Urothelium cell line (cell line): ENCODE measurements around the gene VPS37B.
"Not testable (repeated sequence)": the region's sequence is repeated elsewhere in the genome, so short reads cannot be mapped to it uniquely, and the experiment has no call there.

ENCODE experiments used
- DNase-seq: peaks from one replicate; pipeline ENCODE4 v3.0.0; 2011; ENCODE audit warnings: low spot score, mixed read lengths
- FAIRE-seq: peaks from 2 replicates; lab custom pipeline; 2011; peaks lifted over from hg19 to GRCh38; lab: Jason Lieb, UNC

The VPS37B gene

DNA sequence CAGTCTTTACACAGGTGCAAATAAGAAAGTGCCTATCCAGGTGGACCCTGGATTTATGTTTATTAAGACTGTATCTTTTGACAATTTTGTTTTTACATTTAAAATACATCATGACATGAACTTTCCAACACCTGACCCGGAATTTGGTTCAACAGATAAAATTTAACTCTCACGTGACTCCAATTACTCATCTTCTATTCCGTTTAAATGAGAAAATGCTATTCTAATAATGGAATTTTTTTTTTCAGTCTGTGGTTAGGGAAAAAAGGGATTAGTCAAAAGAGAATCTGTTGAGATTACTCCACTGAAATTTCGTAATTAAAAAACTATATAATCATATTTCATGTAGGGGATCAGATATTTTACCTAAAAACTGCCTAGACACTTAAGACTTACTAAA lies 11.1 kb downstream of the VPS37B start:
- no peak for FAIRE-seq
- DNase-seq, result no peak

DNA sequence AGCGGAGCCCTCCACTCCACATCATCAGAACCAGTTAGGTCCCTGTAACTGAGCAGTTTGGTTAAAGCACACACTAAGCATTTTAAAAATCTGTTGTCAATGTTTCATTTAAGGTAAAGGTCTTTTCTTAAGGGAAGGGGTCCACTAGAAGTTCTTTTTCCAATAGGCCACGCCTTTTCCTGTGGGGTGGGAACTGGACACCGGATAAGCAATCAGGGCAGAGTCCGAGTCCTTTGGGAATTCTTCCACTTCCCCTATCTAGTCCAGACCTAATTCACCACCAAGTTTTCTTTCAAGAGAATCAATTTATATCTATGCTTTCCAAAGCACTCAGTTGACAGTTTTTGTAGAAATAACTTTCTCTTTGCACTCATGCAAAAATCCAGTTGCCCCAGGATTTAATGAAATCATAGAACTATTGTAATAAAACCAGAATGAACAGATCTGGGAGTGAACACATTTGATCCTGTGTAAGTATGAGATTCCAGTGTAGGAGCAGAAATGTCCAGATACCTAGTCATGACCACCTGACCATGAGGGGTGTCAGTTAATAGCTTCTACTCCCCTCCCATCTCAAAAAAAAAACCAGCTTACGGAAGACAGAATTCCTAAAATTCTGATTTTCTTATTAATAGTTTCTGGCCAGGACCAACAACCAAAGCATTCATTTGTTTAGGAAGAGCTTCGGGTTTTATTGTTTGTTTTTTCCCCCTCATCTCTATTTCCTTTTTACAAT lies 11.7 kb downstream of the VPS37B start:
- no peak for FAIRE-seq
- no peak for DNase-seq

DNA sequence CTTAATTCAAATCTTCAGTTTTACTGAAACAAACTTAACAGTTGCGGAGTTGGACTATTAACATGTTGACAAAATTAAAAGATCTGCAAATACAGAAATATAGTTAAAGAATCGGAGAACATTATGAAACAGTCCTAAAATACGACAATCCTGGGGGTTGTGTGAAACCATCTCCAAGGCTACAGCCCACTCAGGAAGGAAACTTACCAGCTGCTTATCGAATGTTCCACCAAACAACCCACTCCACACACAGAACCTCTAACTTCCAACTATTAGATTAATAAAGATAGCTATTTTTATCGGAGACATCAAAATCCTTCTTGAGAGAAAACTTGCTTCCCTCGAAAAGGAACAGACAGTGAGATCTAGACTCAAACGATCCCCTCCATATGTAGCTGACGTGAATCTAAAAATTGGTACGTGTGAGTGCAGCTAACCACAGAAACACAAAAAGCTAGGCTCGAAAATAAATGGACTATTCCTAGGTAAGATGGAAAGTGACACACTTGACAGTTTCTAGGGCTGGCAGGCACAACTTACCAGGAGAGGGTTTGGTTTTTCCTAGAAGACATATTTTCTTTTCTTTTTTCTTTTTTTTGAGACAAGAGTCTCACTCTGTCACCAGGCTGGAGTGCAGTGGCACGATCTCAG lies 12.9 kb downstream of the VPS37B start:
- FAIRE-seq (no peak), DNase-seq (no peak)

DNA sequence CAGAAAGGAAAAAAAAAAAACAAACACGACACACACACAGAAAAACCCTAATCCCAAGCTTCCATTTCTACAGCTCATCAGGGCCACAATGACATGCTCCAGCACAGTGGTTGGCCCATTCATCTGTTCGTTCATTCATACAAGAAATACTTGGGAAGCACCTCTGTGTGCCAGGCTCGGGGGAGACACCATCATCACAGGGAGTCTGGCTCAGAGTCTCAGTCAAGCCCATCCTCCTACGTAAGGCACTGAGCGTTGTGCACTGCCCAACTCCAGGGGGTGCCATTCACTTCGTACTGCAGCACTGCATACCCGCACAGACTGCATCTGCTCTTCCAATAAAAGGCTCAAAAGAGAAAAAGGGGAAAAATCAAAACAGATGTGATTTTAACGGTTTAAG lies 15.3 kb downstream of the VPS37B start:
- peak; percentile 15 for DNase-seq
- FAIRE-seq, result no peak

DNA sequence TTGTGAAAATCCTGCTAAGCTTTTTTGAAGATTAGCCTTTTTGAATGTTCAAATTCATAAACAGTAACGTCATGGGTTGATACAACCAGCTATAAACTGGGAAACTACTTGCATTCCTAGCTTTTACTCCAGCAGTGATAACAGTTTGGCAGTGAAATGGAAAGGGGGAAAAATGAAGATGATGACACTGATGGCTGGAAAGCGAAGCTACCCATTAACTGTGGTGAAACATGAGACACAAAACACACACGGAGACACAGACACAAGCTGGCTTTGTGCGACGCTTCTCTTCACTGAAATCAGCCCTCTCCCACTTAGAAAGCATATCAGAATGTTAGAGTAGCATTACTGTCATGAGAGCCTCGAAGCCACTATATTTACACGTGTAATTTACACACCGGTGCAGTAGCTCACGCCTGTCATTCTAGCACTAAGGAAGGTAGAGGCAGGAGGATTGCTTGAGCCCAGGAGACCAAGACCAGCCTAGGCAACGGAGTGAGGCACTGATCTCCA lies 15.7 kb downstream of the VPS37B start:
- no peak for FAIRE-seq
- DNase-seq, result no peak

DNA sequence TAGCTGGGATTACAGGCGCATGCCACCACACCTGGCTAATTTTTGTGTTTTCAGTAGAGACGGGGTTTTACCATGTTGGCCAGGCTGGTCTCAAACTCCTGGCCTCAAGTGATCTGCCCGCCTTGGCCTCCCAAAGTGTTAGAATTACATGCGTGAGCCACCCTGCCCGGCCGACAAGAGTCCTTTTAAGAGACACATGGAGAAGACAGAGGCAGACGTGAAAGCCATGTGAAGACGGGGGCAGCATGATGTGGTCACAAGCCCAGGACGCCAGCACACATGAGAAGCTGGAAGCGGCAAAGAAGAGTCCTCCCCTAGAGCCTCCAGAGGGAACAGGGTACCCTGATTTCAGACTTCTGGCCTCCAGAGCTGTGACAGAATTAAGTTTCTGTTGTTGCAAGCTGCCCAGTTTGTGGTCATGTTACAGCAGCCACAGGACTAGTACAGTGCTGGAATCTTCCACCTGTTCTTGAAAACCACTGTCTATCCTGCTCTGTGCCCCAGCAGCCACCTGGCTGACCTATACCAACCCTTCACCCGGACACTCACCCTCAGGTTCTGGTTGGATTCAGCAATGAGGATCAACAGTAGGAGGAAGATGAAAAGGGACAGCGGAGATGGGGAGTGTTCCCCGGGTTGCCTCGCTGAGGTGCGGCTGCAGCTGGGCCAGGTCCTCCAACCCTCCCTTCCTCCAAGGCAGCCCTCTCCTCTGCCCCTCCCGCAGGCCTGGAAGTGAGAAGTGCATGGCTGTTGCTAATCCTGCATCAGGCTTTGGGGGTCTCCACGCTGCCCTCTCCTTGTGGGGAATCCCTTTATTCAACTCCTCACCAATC lies 16.9 kb downstream of the VPS37B start:
- FAIRE-seq (no peak), DNase-seq (no peak)

DNA sequence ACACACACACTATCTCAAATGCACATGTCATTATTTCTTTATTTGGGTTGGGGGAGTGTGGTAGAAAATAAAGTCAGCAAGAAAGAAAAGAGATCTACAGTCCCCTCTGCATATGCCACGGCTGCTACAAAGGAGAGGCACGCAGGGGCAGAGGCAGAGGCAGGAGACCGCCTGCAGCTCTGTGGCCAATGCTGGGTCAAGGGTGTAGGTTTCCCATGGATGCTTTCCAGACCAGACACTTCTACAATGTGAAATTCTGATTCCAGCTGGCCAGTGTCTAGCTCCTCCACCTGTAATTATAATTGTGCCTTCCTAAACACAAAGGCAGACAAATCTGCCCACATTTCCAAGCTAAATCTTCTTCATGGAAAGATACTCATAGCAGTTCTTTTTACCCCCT lies 19.2 kb downstream of the VPS37B start:
- DNase-seq, result no peak
- no peak for FAIRE-seq

DNA sequence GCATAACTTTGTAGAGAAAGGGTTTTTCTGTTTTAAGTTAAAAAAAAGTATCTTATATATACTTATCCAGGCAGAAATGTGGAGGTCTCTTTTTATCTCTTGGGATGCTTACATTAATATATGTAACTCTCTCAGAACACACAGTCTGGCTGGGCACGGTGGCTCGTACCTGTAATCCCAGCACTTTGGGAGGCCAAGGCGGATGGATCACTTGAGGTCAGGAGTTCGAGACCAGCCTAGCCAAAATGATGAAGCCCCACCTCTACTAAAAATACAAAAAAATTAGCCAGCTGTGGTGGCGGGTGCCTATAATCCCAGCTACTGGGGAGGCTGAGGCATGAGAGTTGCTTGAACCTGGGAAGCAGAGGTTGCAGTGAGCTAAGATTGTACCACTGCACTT lies 19.6 kb downstream of the VPS37B start:
- not testable (repeated sequence) for FAIRE-seq

DNA sequence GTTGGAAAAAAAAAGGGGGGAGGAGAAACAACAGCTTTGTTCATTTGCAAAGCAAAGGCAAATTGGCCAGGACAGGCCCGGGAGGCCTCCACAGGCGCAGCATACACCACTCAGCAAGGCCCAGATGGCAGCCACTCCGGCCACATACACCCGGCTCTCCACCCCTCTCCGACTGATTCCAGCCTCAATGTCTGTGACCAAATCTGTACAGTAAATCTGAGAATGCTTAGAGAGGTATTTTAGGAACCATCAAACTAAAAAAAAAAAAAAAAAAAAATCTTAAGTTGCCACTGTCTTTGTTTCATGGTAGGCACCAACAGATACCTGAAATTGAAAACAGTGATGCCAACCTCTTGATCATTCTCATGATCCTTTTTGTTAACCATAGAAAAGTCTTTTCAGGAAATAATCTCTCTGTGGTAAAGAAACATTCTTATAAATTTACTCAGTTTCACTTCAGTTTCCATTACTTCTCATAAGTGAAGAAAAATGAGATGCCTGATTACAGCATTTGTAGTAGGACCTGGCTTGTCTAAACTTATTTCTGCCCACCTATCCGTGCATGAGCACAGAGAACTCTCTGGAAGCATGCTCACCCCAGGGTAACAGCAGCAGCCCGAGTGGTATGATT lies 20.2 kb downstream of the VPS37B start:
- no peak for DNase-seq
- no peak for FAIRE-seq

More for the DNA sequence above, 19.6 kb downstream of the VPS37B start:
- DNase-seq, result not testable (repeated sequence)

DNA sequence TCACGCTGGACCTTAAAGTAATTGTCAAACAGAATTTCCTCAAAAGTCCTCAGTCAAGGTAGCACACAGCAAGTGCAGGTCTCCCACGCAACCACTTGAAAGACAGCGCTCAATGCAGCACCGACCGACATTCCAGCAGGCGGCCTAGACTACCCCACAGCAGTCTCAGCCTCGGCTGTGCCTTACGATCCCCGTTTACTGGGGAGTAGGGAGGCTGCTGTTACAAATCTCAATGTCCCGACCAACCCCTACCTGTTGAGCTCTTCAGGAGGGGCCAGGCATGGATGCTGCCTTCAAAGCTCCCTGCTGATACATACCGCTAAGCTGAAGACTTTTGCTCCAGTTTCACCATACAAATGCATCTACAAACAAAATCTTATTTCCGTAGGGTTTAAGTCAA lies 21.8 kb downstream of the VPS37B start:
- no peak for DNase-seq
- no peak for FAIRE-seq

DNA sequence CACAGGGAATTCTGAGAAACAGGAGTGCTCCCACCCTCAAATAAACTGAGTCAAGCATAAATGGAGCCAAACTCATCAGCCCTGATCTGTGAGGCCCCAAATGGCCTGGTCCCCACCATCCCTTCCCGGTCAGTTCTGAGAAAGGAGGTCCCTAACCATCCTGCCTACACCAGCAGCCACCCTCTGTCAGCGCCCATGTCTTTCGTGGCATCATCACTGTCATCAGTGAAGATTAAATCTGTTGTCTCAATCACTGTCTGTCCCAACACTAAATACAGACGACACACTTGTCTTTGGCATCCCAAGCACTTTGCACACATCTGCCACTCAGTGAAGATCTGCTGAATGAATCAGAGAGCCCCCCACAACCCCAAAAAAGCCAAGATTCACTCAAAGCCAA lies 22.4 kb downstream of the VPS37B start:
- FAIRE-seq (no peak), DNase-seq (no peak)

DNA sequence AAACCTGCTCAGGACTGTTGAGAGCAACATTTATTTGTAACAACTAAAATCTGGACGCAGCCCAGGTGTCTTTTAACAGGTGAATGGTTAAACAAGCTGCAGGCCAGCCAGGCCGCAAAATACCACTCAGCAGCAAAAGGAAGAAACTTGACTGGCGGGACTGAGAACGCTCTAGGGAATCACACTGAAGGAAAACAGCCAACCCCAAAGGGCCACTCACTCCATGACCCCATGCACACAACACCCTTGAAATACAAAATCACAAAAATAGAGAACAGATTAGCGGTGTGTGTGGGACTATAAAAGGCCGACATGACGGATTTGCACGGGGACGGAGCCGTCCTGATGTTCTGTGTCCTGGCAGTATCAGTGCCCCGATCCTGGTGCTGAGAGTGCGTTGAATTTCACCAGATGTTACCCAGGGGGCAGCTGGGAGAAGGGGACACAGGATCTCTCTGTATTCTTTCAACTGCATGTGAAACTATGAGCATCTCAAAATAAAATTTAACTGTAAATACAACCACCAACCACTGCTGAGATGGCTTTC lies 23.0 kb downstream of the VPS37B start:
- DNase-seq (no peak), FAIRE-seq (no peak)

DNA sequence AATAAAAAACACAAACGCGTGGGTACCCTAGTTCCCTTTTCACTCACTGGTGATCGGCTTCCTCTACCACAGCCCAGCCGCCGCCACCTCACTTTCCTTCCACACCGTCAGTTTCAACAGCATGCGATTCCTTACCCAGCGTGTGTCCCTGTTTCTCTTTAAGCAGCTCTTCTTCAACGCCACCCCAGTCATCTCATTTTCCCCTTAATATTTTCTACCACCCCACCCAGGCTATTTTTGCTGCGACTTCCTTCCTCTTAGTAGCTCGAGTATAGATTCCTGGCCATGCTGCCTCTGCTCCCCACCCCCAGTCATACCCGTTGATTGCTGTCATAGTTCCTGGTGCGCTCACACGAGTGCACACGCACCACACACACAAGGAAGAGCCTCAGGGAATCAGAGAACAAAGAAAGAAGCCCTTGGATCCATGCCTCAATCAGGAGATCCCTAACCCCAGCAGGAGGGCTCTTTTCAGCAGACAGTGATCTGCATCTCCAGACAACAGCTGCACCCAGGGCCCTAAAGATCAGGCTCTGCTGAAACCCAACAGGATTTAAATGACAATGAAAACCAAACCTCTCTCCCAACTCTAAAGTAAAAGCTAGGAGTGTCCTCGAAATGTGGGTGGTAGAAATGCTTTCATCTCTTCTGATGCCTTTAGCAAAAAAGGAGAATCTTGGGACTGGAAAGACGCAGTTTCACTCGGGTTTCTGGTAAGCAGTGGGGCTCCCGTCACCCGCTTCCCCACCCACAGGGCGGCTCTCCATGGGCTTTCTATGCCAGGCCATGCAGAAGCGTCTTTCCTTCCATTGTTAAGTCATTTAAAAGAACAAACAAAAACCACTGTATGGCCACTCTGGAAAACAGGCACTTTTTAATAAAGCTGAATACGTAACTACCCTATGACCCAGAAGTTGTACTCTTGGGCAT lies 23.8 kb downstream of the VPS37B start:
- DNase-seq, result no peak
- no peak for FAIRE-seq

DNA sequence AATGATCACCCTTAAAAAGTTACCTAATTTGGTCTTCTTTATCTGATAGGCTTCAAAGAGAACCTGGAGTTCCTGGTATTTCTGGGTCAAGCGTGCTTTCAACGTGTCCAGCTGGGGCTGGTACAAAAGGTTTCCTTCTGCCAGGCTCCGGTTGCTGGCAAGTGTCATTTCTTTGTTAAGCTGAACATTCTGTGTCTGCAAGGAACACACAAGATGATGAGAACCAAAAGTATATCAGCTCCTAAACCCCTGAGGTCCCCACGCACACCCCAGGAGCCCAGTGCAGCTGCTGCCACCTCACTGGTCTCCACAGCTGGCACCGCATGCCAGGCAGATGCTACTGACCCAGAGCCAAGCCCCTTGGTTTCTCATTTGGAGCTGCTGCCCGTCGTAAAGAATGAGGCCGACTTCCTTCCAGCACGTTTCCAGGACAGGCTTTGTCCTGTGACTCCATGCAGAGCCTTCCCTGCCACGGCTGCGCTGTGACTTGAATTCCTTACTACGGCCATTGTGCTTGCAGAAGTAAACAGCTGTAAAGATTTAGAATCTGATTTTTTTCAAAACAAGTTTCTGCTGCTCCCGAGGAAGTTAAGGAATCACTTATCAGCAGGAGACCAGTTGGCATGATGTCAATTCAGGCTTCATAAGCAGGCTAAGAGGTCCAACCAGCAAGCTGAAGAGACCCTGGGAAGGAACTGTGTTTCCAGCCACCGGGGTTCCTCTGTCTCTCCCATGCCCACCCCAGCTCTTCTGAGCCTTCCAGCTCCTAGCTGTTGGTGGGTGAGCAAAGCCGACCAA lies 24.9 kb downstream of the VPS37B start:
- FAIRE-seq (no peak), DNase-seq (no peak)

DNA sequence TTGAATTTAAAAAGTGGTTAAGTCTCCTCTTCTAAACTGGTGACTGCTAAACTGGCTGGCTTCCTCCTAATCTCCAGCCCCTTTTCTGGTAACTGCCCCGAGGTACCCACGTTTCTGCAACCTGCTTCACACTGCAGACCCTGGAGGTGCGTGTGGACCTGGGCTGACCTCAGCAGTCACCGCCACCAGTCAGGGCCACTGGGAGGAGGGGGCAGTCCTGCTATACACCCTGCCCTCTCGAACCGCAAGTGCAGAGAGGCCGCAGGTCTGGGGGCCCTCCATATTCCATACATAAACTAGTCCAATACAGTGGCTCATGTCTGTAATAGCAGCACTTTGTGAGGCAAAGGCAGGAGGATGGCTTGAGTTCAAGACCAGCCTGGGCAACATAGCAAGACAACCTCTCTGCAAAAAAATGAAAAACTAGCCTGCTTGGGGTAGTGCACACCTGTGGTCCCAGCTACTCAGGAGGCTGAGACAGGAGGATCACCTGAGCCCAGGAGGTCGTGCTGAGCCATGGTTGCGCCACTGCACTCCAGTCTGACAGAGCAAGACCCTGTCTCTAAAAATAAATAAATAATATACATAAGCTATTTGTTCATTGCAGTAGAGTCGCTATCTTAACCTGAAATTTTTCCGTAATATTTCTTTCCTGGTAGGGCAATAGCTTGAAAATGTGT lies 25.6 kb downstream of the VPS37B start:
- DNase-seq, result no peak
- no peak for FAIRE-seq

DNA sequence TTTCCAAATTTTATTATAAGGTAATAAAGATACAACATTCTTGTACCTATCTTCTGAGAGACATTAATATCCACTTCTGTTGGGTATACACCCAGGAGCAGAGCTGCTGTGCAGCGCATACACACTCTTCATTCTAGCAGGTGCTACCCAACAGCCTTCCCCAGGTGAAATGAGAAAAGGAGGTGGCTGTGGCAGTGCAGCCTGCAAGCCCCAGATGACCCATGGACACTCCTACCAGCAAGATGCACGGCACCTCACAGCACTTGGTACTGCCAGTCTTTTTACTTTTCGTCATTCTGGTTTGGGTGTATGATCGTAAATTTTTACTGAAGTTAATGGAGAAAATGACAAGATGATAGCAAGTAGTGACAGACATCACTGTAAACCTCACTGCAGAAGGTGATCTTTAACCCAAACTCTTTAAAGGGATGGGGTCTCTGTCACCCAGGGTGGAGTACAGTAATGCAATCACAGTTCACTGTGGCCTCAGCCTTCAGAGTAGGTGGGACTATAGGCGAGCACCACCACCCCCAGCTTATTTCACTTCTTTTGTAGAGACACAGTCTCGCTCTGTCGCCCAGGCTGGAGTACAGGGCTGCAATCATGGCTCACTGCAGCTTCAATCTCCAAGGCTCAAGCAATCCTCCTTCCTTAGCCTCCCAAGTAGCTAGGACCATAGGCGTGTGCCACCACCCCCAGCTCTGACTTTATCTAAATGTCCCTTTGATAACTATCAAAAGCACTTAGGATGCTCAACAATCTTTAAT lies 26.5 kb downstream of the VPS37B start:
- DNase-seq, result no peak
- FAIRE-seq, result no peak

DNA sequence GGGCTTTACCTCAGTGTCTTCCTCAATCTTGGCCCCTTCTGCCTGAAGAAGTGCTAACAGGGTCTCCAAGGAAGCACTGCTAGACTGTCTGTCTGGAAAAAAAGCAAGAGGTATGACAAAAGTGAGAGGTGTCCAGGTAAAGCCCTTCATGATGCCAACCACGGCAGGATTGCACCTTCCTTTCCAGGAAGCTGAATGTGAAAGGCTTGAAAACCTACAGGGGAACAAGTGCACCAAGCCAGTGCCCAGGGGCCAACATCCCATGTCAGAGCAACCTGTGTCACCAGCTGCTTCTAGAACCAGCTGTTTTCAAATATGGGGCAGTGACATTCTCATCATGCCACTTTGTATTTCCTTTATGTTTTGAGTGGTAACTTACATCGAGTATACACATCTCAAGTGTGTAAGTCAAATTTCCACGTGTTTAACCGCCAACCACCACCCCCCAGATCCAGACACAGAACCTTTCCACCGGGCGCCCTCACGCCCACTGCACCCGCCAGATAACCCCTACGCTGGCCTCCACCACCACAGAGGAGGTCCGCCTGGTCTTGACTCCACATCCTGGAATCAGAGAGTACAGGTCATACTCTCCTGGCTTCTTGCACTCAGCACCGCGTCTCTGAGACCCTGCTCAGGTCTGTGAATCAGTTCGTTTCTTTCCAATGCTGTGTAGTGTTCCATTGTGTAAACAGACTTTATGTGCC lies 27.3 kb downstream of the VPS37B start:
- DNase-seq (no peak), FAIRE-seq (no peak)
